Duodenal mucosa (tissue), 2 donors: Measurements from ENCODE around the gene COL24A1.
A peak's percentile ranks its signal among the peaks of the same experiment; 100 is the strongest.

ENCODE experiments used
- H3K27ac ChIP-seq: one replicate; pipeline ENCODE4 v1.7.0; 2013; ENCODE audit warnings: low read depth, low read length
- H3K27me3 ChIP-seq, 2 donors: one replicate each; pipeline ENCODE4 v1.7.0; 2013; ENCODE audit warnings: low read length in 2 of 2, control low read depth in 1 of 2; ENCODE audit not compliant: insufficient read depth in 2 of 2, control insufficient read depth in 1 of 2
- H3K36me3 ChIP-seq, 2 donors: one replicate each; pipeline ENCODE4 v1.7.0; 2013; ENCODE audit warnings: low read length in 2 of 2, control low read depth in 1 of 2; ENCODE audit not compliant: insufficient read depth in 2 of 2, control insufficient read depth in 1 of 2
- H3K4me1 ChIP-seq, 2 donors: one replicate each; pipeline ENCODE4 v1.7.0; 2013; ENCODE audit warnings: low read length in 2 of 2, control low read depth in 1 of 2; ENCODE audit not compliant: insufficient read depth in 2 of 2, control insufficient read depth in 1 of 2
- H3K4me3 ChIP-seq, 2 donors: one replicate each; pipeline ENCODE4 v1.7.0; 2013; ENCODE audit warnings: low read length in 2 of 2, low read depth in 1 of 2
- H3K9ac ChIP-seq, 2 donors: one replicate each; pipeline ENCODE4 v1.7.0; 2013; ENCODE audit warnings: low read length in 2 of 2, low read depth in 1 of 2
- H3K9me3 ChIP-seq, 2 donors: one replicate each; pipeline ENCODE4 v1.7.0; 2013; ENCODE audit warnings: low read length in 2 of 2, control low read depth in 1 of 2; ENCODE audit not compliant: control insufficient read depth in 1 of 2

The COL24A1 gene

GRCh38 chr1:86190873-86191272 is 34.3 kb upstream of the COL24A1 start:
- no peaks in the 10 kb centered on the region for H3K36me3 ChIP-seq
- H3K4me1 ChIP-seq, result no peaks in the 10 kb centered on the region
- no peak overlapping the region for H3K4me3 ChIP-seq
- H3K9ac ChIP-seq, result no peak overlapping the region
- no peaks in the 10 kb centered on the region for H3K27me3 ChIP-seq
- H3K9me3 ChIP-seq, result no peaks in the 10 kb centered on the region
- no peak overlapping the region for H3K27ac ChIP-seq

GRCh38 chr1:86184426-86184825 is 27.9 kb upstream of the COL24A1 start:
- H3K27me3 ChIP-seq, result no peaks in the 10 kb centered on the region
- H3K9me3 ChIP-seq, result no peaks in the 10 kb centered on the region
- H3K4me1 ChIP-seq, result no peaks in the 10 kb centered on the region
- H3K9ac ChIP-seq, result no peak overlapping the region
- no peak overlapping the region for H3K4me3 ChIP-seq
- H3K27ac ChIP-seq, result no peak overlapping the region
- no peaks in the 10 kb centered on the region for H3K36me3 ChIP-seq

GRCh38 chr1:86183810-86184209 is 27.2 kb upstream of the COL24A1 start:
- Histone ChIP-seq H3K4me1 (no peaks in the 10 kb centered on the region), H3K9ac (no peak overlapping the region)

GRCh38 chr1:86176226-86176625 is 19.7 kb upstream of the COL24A1 start:
- H3K9ac ChIP-seq, result no peak overlapping the region
- no peak overlapping the region for H3K4me3 ChIP-seq
- H3K27me3 ChIP-seq, result no peaks in the 10 kb centered on the region
- H3K36me3 ChIP-seq, result no peaks in the 10 kb centered on the region
- no peak overlapping the region for H3K27ac ChIP-seq
- no peaks in the 10 kb centered on the region for H3K9me3 ChIP-seq
- H3K4me1 ChIP-seq, result no peaks in the 10 kb centered on the region

More at GRCh38 chr1:86183810-86184209, 27.2 kb upstream of the COL24A1 start:
- Histone ChIP-seq H3K27me3 (no peaks in the 10 kb centered on the region), H3K4me3 (no peak overlapping the region), H3K36me3 (no peaks in the 10 kb centered on the region), H3K27ac (no peak overlapping the region), H3K9me3 (no peaks in the 10 kb centered on the region)

DNA sequence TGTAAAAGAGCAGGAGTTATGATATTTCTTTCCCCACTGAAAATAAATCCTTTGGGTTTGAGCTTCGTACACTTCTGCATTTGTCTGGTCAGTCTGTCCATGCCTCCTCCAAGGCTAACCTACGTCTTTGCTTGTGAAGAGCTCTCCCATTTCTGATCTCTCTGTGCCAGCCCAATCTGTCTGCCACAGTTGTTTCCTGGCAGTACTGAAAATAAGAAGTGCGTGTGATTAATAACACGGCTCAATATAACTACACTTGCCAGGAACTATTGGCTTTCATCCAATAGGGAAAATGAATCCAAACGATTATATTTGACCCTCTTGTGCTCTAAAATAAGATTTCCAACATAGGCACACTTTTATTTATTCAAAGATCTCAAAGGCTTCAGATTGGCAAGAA is 19.2 kb upstream of the COL24A1 start:
- no peaks in the 10 kb centered on the region for H3K9me3 ChIP-seq
- H3K4me1 ChIP-seq, result no peaks in the 10 kb centered on the region
- no peaks in the 10 kb centered on the region for H3K36me3 ChIP-seq
- no peak overlapping the region for H3K9ac ChIP-seq
- H3K4me3 ChIP-seq, result no peak overlapping the region
- H3K27ac ChIP-seq, result no peak overlapping the region
- H3K27me3 ChIP-seq, result no peaks in the 10 kb centered on the region

DNA sequence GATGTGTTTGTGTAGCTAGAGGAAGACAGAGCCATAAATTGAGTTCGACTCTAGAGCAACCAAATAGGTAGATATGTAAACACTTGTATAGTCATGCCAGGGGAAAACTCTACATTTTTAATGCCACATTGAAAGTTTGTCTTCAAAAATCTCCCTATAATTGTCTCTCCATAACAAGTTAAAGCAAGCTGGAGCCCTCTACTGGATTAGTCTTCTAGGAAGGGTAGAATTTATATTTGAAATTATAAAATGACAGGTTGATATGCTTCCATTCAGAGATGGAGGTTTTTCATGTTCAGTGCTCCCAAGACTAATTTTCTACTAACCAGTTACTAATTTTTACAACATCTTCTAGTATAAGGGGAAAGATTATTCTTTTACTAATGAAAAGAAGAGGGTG is 13.1 kb upstream of the COL24A1 start:
- Histone ChIP-seq H3K27ac (no peak overlapping the region), H3K27me3 (no peaks in the 10 kb centered on the region), H3K9ac (no peak overlapping the region), H3K36me3 (no peaks in the 10 kb centered on the region), H3K9me3 (no peaks in the 10 kb centered on the region), H3K4me1 (no peaks in the 10 kb centered on the region), H3K4me3 (no peak overlapping the region)

GRCh38 chr1:86159800-86160199 is 3.2 kb upstream of the COL24A1 start:
- H3K4me1 ChIP-seq, result peaks cover 0 to 6% of the 10 kb centered on the region in 2 donors
- no peaks in the 10 kb centered on the region for H3K9me3 ChIP-seq
- no peaks in the 10 kb centered on the region for H3K36me3 ChIP-seq
- H3K27ac ChIP-seq, result no peak overlapping the region
- H3K9ac ChIP-seq, result no peak overlapping the region
- H3K4me3 ChIP-seq, result no peak overlapping the region
- H3K27me3 ChIP-seq, result peaks cover 21 to 29% of the 10 kb centered on the region in 2 donors

DNA sequence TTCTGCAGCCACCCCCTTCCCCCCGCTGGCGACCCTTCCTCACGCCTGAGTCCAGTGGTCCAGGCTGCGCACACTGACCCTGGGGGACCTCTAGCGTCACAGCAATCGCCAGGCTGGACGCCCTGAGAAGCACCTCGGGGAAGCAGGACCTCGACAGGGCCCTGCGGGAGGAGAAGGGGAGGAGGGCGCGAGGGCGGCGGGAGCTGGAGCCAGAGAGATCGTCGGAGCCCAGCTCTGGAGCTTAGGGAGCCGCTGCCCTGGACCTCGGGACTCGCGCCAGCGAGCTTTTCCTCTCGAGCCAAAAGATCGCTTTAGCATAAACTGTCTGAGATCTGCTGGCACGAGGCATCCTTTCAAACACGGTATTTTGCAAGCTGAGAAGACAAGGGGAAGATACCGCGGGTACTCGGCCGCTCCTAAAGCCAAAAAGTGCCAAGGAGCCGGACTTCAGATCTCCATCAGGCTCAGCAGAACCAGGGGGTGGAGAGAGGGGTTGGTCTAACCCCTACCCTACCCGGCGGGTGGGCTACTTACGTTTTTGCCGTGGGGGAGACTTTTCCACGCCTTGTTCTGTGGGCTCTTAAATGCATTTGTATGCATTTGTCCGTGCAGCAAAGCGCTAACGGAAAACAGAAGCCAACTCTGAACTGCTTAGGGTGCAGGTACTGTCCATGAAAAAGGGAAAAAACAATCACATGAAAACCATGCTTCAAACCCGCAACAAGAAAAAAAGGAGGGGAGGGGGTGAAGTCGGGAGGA is 586 bp downstream of the COL24A1 start:
- no peak overlapping the region for H3K27ac ChIP-seq
- H3K4me3 ChIP-seq, result peak overlapping the region; percentile 41 to 60
- H3K4me1 ChIP-seq, result peaks cover 0 to 6% of the 10 kb centered on the region in 2 donors
- no peaks in the 10 kb centered on the region for H3K9me3 ChIP-seq
- no peaks in the 10 kb centered on the region for H3K36me3 ChIP-seq
- no peak overlapping the region for H3K9ac ChIP-seq
- peaks cover 27 to 37% of the 10 kb centered on the region in 2 donors for H3K27me3 ChIP-seq

- Histone ChIP-seq H3K27ac (no peak overlapping the region), H3K9ac (no peak overlapping the region), H3K36me3 (no peaks in the 10 kb centered on the region), H3K4me3 (peak overlapping the region; percentile 41 to 60), H3K4me1 (peaks cover 0 to 6% of the 10 kb centered on the region in 2 donors), H3K27me3 (peaks cover 27 to 37% of the 10 kb centered on the region in 2 donors), H3K9me3 (no peaks in the 10 kb centered on the region)
Measured at GRCh38 chr1:86155051-86155806, 1.3 kb downstream of the COL24A1 start.

DNA sequence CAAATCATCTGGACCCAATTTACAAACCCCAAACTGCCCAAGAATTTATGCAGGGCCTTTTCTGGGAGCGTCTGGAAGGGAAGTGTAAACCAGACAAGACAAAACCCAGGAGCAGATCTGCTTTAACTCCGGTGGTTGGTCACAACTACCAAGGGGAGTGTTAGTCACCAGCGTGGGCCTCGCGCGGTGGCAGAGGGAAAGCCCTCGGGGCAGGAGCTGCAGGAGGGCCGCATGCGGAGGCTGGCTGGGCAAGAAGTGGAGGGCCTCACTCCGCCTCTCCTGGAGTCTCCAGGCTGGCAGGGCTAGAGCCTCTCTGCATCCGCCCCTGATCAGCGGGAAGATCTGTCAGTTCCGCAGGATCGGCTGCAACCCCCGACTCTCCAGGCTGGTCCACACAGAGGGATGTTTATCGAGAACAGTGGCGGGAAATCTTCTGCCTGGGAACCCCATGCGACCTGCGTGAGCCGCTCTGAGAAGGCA is 2.0 kb downstream of the COL24A1 start:
- Histone ChIP-seq H3K36me3 (no peaks in the 10 kb centered on the region), H3K27me3 (peaks cover 27 to 37% of the 10 kb centered on the region in 2 donors), H3K9ac (no peak overlapping the region), H3K27ac (no peak overlapping the region), H3K4me1 (peaks cover 0 to 6% of the 10 kb centered on the region in 2 donors), H3K4me3 (no peak overlapping the region), H3K9me3 (no peaks in the 10 kb centered on the region)
